ENCODE results near the gene MLPH. TPM values are rescaled to one million over a fixed set of nuclear protein-coding genes. Genes with fewer than 3 reads are reported as not detected.

Gene MLPH
- total RNA-seq, 1 donor from 2014 or later, result not detected

DNA sequence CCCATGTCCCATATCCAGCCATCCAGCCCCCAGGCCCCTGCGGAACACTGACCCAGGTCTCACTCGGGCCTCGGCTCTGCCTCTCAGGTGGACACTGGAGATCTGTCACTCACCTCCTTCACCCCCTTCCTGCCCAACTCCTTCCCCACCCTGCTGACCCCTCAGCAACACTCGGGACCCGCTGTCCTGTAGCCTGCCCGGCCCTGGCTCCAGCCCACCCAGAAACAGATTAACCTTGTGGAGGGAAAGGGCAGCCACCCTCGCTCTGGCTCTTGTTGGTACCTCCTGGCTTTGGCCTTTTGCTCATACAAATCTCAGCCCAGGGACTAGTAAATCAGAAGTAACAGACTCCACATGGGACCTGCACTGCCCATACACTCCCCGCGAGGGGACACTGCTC lies 49.6 kb downstream of the MLPH start:
- Mint-ChIP-seq H3K9me3 (peaks cover 2% of the 10 kb centered on the region), H3K36me3 (ENCODE audit: low read depth) (no peaks in the 10 kb centered on the region), H3K4me3 (no peak overlapping the region), H3K27me3 (ENCODE audit: low read depth) (no peaks in the 10 kb centered on the region), H3K4me1 (peaks cover 18% of the 10 kb centered on the region), H3K27ac (ENCODE audit: unreplicated experiment) (no peak overlapping the region)
- no peak for DNase-seq (ENCODE audit: low read depth, low spot score)
- TF ChIP-seq, protein P1, sequence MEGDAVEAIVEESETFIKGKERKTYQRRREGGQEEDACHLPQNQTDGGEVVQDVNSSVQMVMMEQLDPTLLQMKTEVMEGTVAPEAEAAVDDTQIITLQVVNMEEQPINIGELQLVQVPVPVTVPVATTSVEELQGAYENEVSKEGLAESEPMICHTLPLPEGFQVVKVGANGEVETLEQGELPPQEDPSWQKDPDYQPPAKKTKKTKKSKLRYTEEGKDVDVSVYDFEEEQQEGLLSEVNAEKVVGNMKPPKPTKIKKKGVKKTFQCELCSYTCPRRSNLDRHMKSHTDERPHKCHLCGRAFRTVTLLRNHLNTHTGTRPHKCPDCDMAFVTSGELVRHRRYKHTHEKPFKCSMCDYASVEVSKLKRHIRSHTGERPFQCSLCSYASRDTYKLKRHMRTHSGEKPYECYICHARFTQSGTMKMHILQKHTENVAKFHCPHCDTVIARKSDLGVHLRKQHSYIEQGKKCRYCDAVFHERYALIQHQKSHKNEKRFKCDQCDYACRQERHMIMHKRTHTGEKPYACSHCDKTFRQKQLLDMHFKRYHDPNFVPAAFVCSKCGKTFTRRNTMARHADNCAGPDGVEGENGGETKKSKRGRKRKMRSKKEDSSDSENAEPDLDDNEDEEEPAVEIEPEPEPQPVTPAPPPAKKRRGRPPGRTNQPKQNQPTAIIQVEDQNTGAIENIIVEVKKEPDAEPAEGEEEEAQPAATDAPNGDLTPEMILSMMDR (conservative IDR thresholded peaks at IDR 0.05), result no peak

DNA sequence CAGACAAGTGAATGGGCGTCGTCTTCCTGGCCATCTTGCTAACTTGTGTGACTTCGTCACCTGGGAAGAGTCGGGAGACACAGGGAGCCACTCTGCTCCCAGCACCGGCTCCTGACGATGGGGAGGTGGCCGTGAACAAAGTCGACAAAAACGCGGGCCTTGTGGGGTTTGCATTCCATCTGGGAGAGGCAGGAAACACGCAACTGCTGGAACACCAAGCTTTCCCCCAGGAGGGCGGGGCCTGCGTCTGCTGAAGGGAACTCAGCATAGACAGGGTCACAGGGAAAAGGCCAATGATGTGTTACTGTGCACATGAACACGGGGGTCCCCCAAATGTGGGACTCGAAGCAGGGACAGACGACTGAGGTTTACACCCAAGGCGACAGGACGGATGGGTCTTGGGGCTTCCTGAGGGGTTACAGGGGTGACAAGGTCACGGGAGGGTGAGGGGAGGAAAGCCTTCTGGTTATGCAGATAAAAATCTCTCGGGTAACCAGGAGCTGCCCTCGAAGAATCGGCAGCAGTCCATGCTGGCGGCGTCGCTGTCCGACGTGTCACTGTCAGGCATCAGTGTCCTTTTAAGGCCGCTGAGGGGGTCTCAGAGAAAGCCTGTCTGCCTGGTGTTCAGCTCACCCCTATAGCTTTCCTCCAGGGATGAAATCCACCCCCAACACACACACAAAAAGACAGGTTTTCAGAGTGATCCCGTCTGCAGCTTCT lies 51.1 kb downstream of the MLPH start:
- Mint-ChIP-seq H3K4me1 (peaks cover 8% of the 10 kb centered on the region), H3K27me3 (ENCODE audit: low read depth) (no peaks in the 10 kb centered on the region), H3K36me3 (ENCODE audit: low read depth) (no peaks in the 10 kb centered on the region), H3K4me3 (no peak overlapping the region), H3K27ac (ENCODE audit: unreplicated experiment) (no peak overlapping the region), H3K9me3 (peaks cover 3% of the 10 kb centered on the region)
- TF ChIP-seq, protein P1 (conservative IDR thresholded peaks at IDR 0.05), result no peak
- no peak for DNase-seq (ENCODE audit: low read depth, low spot score)

DNA sequence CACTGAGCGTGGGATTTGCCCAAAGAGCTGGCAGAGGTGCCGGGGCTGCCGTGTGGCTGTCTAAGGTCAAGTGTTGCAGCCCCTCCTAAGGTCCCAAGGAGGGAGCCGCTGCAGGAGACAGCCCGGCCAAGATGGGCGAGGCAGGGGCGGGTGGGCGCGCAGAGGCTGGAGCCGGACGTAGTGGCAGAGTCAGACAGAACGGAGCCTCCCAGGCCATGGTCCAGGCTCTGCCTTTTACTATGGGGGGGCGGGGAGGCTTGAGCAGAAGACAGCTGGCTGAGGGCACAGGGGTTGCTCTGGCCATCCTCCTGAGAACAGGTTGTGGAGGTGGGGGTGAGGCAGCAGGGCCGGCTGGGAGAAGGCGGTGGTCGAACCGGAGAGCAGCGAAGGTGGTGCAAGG lies 51.9 kb downstream of the MLPH start:
- no peak overlapping the region for H3K4me3 Mint-ChIP-seq
- TF ChIP-seq, protein P1 (conservative IDR thresholded peaks at IDR 0.05), result no peak
- peaks cover 3% of the 10 kb centered on the region for H3K9me3 Mint-ChIP-seq
- no peaks in the 10 kb centered on the region for H3K27me3 Mint-ChIP-seq (ENCODE audit: low read depth)
- peaks cover 8% of the 10 kb centered on the region for H3K4me1 Mint-ChIP-seq
- DNase-seq (ENCODE audit: low read depth, low spot score), result no peak
- no peaks in the 10 kb centered on the region for H3K36me3 Mint-ChIP-seq (ENCODE audit: low read depth)
- no peak overlapping the region for H3K27ac Mint-ChIP-seq (ENCODE audit: unreplicated experiment)

DNA sequence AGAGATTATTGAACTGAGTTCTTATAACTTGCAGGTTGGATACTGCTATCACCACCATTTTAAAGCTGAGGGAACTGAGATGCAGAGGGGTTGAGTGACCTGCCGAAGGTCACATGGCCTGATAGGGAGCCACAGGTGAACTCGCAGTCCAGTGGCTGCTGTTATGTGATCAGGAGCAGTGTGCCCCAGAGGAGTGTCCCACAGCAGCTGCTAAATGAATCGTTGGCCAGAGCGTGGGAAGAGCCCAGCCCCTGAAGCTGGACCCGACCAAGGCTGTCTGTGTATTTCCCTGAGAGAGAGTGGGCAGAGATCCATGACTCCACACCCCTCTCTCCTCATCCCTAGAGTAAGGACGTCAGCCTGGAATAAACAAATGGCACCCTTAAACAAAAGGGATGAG lies 52.6 kb downstream of the MLPH start:
- no peak overlapping the region for H3K27ac Mint-ChIP-seq (ENCODE audit: unreplicated experiment)
- peaks cover 8% of the 10 kb centered on the region for H3K4me1 Mint-ChIP-seq
- H3K4me3 Mint-ChIP-seq, result no peak overlapping the region
- no peak for DNase-seq (ENCODE audit: low read depth, low spot score)
- no peaks in the 10 kb centered on the region for H3K36me3 Mint-ChIP-seq (ENCODE audit: low read depth)
- H3K9me3 Mint-ChIP-seq, result peaks cover 3% of the 10 kb centered on the region
- TF ChIP-seq, protein P1 (conservative IDR thresholded peaks at IDR 0.05), result no peak
- H3K27me3 Mint-ChIP-seq (ENCODE audit: low read depth), result no peaks in the 10 kb centered on the region

DNA sequence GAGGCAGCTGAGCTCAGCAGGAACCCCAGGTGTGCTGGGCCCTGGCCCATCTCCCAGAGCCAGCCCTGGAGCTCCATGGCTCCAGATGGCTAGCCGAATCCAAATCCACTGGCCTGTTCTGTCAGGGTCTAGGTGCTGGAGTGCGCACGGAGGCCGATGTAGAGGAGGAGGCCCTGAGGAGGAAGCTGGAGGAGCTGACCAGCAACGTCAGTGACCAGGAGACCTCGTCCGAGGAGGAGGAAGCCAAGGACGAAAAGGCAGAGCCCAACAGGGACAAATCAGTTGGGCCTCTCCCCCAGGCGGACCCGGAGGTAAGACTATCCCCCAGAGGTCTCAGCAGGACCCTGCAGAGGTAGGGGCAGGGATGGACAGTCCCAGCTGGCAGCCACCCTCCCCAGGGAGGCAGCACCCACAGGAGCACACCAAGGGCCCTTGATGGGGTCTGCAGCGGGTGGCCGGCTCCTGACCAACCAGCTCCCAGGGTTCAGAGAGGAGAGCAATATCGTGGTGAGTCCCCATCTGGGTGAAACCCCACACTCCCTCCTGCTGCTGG lies 53.2 kb downstream of the MLPH start:
- no peak overlapping the region for H3K4me3 Mint-ChIP-seq
- no peaks in the 10 kb centered on the region for H3K27me3 Mint-ChIP-seq (ENCODE audit: low read depth)
- peaks cover 3% of the 10 kb centered on the region for H3K9me3 Mint-ChIP-seq
- no peaks in the 10 kb centered on the region for H3K36me3 Mint-ChIP-seq (ENCODE audit: low read depth)
- no peak for DNase-seq (ENCODE audit: low read depth, low spot score)
- no peak overlapping the region for H3K27ac Mint-ChIP-seq (ENCODE audit: unreplicated experiment)
- peaks cover 8% of the 10 kb centered on the region for H3K4me1 Mint-ChIP-seq
- TF ChIP-seq, protein P1 (conservative IDR thresholded peaks at IDR 0.05), result no peak
